ENCODE measurements around the gene ATG101.

Gene ATG101

DNA sequence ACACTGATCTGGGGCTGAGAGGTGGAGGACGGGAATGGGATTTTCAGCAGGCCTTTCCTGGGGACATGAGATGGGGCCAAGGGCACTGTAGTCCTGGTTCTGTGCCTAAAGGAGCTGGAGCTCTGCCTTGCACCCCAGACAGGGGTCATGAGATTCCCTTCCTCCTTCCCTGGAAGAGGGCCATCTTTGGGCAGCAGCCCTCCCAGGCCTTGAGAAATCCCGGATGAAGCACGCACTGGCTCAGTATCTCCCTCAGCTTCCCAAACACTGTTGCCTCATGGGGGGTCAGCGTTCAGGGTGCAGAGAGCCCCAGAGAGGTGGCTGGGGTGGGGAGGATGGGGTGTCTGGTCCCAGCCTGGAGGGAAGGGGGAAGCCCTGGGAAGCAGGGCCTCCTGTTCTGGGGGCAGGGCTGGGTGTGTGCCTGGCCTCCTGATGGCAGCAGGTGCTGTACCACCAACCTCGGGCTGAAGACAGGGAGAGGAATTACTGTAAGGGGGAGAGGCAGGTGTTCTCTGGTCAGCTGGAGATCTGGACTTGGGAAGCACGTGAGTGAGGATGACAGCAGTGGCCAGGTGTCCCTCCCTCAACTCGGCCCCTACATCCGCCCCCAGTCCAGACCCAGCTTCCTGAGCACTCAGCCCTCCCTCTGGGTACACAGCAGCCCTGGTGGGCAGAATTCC is 26.9 kb upstream of the ATG101 start:
- no peak for DNase-seq (ENCODE audit: low spot score)

DNA sequence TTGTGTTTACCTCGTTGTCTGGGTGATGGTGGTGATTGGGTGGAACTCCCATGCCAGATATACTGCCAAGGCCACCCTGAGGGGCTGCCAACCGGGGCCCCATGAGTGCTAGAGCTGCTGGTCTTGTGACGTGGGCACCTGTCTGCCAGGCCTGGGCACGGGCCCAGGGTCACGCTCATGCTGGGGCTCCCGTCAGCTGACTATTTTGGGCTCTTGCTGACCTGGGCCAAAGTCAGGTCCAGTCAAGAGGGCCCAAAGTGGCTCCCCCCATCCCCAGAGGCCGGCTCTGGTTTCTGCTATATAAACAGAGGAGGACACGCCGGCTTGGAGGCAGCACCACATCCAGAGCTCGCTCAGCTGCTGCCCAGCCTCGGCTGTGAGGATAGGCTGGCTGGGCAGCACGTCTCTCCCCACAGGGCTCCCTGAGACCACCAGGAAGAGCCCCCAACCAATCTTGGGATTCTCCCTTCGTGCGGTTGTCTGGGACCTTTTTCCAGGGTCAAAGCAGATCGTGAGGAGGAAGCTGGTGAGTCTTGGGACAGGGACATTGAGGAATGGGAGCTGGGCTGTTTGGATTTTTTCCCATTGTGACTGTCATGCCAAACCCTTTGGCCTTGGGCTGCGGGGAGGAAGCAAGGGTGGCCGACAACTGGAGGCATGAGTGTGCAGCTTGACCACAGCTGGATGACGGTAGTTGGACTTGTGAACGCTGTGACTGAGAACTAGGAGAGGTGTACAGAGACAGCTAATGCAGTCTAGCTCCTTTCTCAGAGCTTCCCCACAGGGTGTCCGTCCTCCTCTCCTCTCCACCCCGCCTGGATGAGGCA is 26.2 kb upstream of the ATG101 start:
- no peak for DNase-seq (ENCODE audit: low spot score)

DNA sequence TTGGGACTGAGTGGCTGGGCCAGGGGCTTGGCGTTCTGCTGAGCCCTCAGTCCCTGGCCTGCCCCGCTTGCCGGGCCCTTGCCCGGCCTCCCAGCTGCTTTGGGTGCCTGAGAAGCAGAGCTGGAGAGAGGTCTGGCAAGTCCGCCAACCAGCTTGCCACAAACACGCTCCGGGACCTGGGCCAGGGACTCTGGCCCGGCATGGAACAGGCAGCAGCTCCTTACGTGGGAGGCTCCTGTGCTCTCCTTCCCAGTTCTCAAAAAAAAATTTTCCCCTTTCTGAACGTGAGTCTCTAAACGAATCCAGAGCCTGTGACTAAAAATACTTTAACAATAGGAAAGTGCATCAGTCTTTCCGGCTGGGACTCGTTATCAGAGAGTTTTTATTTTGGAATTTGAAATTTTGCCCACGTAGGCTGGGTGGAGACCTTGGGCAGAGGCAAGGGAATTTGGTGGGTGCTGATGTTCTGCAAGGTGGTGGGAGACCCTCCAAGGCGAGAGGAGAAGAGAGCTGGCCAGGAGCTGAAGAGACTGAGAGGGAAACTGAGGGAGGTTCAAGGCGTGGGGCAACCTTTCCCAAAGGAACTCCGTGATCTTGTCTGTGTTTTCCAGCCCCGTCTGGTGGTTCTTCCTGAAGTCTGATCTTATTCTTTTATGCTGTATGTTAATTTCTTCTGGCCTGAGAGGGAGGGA is 25.3 kb upstream of the ATG101 start:
- peak; percentile 79 for DNase-seq (ENCODE audit: low spot score)

DNA sequence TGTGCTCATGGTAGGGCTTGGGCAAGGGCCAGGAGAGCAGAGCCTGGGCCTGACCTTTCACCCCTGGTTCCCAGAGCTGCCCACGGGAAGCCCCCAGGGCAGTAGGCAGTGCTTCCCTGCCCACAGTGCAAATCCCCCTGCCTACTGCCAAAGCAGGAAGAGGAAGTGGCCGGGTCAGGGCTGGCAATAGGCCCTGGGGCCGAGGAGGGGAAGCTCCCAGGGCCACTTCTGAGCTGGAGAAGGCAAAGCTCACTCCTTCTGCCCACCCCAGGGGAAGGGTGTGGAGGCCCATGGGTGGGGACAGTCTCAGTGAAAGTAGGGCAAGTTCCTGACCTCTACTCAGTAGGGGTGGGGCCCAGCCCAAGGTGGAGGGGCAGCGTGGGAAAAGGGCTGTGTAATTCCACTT is 24.0 kb upstream of the ATG101 start:
- DNase-seq (ENCODE audit: low spot score): no peak

DNA sequence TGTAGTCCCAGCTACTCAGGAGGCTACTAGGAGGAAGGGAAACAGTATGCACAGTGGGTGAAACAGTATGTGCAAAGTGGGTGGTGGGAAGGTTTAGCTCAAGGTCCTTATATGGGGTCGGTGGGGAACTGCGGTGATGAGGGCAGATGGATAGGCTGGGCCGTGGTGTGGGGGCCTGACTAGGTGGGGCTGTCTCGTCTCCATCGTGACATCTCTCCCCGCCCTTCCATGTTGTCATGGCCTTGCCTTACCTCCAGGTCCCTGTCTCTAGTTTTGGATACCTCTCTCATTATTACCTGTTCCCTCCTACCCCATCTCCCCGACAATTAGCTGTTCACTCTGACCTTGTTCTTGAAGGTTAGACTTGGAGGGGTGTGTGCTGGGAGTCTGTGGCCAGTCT is 22.9 kb upstream of the ATG101 start:
- no peak for DNase-seq (ENCODE audit: low spot score)

DNA sequence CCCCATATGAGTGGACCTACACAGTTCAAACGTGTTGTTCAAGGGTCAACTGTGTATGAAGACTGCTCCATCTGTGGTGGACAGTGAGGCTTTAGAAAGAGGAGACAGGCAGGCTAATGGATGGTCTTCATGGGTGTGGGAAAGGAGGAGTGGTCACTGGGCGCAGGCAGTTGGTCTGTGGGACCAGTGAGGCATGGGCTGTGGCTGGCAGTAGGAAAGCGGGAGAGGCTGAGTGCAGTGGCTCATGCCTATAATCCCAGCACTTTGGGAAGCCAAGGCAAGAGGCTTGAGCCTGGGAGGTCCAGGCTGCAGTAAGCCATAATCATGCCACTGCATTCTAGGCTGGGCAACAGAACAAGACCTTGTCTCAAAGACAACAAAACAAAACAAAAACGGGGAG is 20.5 kb upstream of the ATG101 start:
- DNase-seq (ENCODE audit: low spot score): no peak

DNA sequence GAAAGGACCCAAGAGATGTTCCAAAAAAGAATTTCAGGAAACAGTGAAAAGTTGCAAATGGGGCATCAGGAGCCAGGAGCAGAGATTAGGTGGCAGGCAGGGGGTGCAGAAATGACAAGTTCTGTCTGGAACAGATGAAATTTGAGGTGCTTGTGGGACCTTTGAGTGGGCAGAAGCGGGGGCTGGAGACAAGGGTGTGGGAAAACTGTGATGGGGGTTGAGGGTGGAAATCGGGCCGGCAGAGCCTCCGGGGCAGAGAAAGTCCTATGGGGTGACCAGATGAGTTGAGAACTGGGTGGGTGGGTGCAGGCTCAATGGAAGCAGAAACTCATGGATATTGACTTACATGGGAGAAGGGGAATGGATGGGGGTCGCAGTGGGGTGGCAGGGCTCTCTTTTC is 20.1 kb upstream of the ATG101 start:
- DNase-seq (ENCODE audit: low spot score): no peak

DNA sequence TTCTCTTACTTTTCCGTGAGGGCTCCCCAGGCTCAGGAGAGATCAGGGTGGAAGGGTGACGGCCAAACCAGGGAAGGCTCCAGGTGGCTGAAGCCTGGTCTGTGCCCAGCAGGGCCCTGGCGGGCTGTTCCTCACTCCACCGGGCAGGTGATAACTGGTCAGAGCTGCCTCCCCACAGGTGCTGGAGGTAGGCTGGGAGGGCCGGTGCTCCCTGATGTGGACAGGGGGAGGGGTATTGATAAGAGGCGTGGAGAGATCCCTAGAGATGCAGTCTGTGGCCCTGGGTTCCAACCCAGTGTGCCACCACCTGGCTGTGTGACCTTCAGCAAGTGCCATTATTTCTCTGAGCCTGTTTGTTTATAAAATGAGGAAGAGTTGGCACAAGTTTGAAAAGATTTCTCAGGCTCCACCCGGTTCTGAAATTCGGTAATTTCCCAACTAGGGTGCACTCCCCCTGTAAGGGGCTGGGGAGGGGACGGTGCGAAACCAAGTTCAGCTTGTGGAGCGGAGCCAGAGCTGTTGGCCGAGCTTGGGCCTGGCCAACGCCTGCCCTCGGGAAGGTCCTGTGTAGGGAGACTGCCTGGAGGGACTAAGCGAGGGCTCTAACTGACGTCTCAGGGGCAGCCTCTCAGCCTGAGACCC is 19.5 kb upstream of the ATG101 start:
- no peak for DNase-seq (ENCODE audit: low spot score)

DNA sequence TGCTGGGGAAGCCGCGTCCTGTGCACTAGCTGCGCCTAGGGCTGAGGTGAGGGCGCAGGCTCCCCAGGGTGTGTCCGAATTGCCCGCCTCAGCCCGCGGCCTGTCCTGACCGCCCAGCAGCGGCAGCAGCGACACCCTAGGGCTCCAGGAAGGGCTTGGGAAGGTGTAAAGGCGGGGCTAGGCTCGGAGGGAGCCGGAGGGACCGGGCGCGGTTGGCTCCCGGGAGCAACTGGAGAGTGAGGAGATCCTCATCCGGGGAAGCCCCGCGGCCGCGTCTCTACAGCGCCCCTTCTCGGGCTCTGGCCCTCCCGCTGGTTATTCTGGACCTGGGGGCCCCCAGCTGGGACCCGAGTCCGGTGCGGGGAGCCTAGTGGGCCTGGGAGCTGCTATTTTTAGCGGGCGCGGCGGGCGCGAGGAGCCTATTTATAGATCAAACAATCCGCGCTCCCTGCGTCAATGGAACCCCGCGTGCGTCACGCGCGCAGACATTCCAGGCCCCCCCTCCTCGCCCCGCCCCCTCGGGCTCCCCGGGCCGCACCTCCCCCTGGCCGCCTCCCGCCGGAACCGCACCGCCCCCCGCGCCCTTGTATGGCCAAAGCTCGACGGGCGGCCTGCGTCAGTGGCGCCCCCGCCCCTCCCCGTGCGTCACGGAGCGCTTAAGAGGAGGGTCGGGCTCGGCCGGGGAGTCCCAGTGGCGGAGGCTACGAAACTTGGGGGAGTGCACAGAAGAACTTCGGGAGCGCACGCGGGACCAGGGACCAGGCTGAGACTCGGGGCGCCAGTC is 18.8 kb upstream of the ATG101 start, which contains the start of gene NR4A1:
TSS of gene NR4A1 (plus strand) at position 685 of the 784 bp plus-strand sequence. CDS start 2,887 bp downstream, outside the sequence.
- DNase-seq (ENCODE audit: low spot score): peak; percentile 71

DNA sequence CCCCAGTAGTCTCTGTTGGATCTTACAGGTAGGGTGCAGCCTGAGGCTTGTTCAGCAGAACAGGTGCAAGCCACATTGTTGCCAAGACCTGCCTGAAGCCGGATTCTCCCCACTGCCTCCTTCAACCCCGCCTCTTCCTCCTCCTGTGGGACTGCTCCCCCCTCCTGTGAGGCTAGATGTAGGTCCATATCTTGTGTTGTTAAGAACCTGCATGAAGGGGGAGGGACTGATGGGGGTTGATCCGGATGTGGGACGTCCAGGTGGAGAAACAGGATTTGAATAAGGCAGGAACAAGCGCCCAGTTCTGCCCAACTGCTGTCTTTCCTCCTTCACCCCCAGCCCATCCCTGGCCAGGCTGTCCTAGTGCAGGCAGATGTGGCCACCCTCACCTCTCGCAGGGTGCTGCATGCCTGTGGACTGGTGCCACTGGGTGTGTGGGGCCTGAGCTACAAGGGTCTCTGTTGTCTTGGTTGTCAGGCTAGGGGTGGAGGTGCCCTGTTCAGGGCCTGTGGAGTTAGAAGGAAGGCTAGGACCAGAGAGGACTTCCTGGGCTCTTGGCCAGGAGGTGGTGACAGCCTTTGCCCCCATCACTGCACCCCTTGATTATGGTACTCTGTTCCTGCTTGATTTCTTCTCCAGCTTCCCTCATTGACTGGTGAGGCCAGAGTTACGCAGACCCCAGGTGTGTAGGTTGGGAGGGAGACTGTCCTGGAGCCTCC is 17.2 kb upstream of the ATG101 start:
- DNase-seq (ENCODE audit: low spot score): no peak

DNA sequence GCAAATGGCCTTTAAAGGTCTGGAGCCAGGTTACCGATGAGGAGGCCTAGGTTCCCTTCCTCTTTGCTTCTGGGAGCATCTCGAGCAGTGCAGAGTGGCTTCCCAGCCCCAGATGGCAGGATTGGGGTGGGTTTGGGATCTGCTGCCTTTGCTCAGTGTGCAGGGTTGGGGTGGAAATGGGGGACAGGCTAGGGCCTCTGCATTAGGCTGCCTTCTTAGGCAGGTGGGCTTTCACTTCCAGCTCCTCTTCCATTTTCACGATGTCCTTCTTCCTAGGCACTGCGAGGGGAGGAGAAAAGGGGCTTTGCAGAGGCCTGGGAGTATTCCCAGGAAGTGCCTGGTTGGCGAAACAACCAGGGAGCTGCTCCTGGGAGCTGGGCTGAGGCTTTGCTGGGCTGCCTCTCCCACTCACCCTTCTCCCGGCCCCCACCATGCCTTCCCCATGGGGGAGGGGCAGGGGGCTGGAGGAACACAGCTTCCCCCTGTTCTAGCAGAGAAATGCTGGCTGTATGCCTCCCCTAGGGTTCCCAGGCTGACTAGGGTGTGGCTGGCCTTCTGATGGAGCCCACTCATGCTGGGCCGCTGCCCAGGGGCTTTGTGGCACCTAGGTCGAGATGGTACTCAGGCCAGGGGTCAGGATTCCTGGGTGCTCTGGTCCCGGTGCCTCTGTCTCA is 16.1 kb upstream of the ATG101 start:
- DNase-seq (ENCODE audit: low spot score): no peak

DNA sequence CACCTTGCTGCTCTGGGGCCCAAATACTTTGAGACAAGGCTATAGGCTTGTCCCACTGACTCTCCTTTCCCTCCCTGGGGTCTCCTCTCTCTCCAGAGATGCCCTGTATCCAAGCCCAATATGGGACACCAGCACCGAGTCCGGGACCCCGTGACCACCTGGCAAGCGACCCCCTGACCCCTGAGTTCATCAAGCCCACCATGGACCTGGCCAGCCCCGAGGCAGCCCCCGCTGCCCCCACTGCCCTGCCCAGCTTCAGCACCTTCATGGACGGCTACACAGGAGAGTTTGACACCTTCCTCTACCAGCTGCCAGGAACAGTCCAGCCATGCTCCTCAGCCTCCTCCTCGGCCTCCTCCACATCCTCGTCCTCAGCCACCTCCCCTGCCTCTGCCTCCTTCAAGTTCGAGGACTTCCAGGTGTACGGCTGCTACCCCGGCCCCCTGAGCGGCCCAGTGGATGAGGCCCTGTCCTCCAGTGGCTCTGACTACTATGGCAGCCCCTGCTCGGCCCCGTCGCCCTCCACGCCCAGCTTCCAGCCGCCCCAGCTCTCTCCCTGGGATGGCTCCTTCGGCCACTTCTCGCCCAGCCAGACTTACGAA is 15.4 kb upstream of the ATG101 start:
- DNase-seq (ENCODE audit: low spot score): no peak

DNA sequence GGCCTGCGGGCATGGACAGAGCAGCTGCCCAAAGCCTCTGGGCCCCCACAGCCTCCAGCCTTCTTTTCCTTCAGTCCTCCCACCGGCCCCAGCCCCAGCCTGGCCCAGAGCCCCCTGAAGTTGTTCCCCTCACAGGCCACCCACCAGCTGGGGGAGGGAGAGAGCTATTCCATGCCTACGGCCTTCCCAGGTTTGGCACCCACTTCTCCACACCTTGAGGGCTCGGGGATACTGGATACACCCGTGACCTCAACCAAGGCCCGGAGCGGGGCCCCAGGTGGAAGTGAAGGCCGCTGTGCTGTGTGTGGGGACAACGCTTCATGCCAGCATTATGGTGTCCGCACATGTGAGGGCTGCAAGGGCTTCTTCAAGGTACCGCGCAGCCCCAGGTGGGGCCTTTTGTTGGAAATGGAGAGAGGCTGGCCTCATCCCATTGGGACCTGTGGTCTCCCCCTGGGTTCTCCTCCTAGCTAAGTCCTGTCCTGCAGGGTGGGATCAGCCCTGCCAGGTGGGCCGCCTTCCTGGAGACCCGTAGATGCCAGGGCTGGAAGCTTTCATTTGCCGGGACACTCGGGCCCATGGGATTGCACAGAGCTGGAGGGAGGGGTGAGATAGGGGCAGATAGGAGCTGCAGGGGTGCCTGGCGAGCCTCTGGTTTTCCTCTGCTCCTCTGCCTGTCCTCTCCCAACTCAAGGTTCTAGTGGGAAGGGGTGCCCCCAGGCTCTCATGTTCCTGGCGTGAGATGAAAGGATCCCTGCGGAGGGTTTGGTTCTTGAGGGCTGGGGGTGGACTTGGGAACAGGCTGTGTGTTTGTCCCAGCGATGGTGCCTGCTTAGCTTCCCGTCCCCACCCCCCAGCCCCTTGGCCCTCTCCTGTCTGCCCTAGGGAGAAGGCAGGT is 14.7 kb upstream of the ATG101 start:
- DNase-seq (ENCODE audit: low spot score): no peak

DNA sequence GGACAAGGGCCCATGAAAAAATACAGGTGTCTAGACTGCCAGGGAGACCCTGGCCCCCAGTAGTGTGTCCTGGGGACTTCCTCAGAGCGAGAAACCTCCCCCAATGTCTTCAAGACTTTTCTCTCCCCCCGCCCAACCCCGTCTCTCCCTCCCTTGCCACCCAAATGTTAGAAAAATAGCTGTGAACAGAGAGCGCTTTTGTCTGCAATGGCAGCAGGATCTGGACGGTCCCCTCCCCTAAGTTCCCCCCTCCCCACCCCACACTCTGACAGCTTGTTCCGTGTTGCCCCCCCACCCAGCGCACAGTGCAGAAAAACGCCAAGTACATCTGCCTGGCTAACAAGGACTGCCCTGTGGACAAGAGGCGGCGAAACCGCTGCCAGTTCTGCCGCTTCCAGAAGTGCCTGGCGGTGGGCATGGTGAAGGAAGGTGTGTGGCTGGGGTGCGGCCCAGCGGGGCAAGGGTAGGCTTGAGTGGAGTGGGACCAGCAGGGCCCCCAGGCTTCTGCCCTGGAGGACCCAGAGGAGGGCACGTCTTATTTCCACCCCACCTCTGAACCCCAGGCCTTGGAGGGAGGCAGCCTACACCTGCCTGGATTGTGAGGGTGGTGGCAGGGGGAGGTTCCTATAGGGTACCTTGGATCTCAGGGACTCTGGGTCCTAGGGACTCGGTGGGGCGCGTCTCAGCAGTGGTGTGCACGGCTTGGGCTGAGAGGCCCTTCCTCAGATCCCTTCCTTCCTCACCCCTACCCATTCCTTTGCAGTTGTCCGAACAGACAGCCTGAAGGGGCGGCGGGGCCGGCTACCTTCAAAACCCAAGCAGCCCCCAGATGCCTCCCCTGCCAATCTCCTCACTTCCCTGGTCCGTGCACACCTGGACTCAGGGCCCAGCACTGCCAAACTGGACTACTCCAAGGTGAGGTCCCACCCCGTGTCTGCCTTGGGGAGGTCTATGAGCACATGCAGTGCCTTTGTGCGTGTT is 13.8 kb upstream of the ATG101 start:
- DNase-seq (ENCODE audit: low spot score): no peak

DNA sequence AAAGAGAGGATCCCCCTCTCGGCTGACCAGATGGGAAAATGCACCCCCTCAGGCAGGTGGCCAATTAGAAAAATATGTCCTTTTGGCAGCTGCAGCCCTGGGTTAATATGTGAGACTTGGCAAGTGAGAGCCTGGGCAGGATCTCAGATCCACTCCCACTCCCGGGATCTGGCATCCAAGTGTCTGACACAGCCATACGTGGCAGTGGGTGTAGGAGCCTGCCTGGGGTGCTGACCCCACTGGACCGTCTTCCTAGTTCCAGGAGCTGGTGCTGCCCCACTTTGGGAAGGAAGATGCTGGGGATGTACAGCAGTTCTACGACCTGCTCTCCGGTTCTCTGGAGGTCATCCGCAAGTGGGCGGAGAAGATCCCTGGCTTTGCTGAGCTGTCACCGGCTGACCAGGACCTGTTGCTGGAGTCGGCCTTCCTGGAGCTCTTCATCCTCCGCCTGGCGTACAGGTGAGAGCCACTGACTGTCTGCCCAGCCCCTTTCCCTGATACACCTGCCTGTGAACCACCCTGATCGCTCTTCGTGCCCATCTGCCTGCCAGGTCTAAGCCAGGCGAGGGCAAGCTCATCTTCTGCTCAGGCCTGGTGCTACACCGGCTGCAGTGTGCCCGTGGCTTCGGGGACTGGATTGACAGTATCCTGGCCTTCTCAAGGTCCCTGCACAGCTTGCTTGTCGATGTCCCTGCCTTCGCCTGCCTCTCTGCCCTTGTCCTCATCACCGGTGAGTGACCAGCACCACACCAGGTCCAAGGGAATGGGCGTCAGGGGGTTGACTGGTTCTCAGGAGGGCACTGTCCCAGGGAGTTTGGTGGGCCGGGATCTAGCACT is 12.8 kb upstream of the ATG101 start:
- no peak for DNase-seq (ENCODE audit: low spot score)
